Measurements from ENCODE around the gene PDE11A.

Gene PDE11A

DNA sequence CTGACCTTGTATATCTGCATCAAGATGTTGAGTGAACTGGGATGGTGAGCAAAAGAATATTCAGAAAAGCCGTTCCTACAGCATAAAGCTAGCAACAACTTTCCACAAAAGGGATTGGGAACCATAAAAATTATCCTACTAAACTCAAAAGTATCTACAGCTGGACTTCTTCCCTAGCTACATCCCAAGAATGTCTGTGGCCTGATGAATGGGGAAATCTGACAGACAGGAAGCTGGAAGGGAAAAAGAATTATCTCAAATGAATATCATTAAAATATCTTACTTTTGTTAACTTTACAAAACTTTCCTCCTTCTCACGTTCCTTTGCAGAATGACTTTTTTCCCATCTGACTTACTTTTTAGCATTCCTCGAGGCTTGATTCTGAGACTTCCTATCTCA is 150.9 kb downstream of the PDE11A start:
- no peak for DNase-seq (ENCODE audit: low spot score)

DNA sequence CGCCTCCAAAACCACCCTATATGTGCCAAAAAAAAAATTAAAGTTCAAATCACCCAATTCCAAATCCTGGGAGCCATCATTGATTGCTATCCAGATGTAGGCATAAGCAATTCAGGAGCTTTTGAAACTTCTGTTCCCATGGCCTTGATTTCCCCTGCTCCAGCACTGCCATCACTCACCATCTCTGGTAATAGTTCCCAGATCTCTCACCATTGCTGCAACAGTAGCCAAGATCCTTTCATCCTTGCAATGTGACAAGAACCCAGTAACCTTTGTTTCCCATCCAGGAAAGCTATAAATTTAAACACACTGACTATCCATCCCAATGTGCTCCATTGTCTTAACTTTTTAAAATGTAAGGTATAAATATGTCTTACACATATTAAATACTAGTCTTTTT is 155.4 kb downstream of the PDE11A start:
- no peak for DNase-seq (ENCODE audit: low spot score)

DNA sequence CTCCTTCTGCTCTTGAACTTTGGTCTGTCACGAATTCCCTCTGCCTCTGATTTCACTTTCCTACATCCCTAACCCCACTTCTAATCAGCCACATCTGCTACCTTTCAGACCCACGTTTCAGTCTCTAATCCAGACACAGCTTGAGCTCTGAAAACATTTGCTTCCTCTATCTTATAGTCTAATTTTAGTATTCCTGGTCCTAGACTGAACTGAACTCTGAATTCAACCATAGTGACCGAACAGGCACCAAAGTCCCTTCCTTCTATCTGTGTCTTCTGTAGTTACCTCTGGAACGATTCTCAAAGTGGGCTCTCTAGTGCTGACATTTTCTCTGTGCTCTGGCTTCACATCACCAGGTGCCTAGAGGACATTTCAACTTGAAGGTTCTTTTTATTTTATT is 156.2 kb downstream of the PDE11A start:
- DNase-seq (ENCODE audit: low spot score) = no peak

DNA sequence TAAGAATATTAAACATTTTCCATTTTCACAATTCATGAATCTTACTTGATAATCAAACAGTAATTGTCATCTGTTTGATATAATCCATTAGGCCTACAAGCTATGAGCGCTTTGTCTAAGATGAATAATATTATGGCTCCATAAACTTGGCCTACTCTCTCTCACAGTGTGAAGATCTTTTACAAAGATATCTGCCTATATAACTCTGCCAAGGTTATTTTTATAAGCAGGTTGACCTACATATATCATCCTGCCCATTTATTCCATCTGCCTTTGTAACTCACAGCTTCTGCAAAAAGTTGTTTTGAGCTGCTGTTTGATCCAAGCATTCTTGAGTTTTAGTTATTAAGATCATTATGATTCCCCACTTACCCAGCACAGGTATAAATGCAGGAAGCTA is 158.3 kb downstream of the PDE11A start:
- no peak for DNase-seq (ENCODE audit: low spot score)

DNA sequence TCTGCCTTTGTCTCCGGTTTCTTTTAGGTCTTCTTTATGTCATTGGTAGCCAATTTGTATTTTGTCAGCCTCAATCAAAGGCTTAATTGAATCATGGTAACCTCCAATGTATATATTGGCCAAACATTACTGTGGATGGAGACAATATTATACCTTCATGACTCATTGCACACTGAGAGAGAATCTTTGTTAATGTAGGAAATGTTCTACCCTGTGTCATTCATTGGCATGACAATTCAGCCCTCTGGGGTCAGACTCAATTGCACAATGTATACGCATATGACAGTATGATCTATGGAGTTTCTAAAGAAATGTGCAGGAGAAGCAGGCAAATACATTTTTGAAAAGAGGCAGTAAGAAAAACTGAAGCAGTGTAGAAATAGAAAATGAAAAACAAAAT is 162.6 kb downstream of the PDE11A start:
- DNase-seq (ENCODE audit: low spot score) = no peak

DNA sequence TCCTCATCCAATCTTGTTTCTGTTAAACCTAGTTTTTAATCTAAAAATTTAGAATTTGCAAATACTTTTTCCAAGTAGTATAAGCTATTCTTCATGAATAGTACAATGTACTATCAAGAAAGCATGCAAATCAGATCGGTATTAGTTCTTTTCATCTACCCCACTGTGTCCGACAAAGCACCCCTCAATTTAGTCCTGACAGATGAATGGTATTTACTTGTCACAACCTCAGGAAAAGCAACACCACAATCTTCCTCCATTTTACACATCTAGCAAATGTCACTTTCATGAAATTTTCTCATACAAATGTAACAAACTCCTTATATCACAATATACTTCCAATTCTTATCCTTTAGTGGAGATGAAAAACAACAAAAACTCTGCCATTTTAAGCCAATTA is 163.8 kb downstream of the PDE11A start:
- no peak for DNase-seq (ENCODE audit: low spot score)

DNA sequence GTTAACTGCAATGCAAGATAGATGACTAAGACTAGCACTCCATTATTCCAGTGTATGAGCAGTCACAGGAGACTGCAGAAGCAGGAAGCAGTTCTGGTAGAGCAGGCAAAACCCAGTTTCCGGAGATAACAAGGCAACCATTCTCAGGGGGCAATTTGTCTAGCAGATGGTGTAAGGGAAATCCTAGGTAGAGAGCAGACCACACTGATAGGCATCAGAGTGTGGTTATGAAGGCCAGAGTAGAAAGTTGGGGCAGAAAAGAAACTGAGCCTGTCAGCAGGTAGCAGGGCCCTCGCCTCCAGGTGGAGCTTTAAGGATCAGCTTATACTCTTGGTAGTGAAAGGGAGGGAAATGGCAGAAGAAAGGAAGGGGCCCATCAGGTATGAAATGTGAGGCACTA is 164.4 kb downstream of the PDE11A start:
- DNase-seq (ENCODE audit: low spot score) = no peak

DNA sequence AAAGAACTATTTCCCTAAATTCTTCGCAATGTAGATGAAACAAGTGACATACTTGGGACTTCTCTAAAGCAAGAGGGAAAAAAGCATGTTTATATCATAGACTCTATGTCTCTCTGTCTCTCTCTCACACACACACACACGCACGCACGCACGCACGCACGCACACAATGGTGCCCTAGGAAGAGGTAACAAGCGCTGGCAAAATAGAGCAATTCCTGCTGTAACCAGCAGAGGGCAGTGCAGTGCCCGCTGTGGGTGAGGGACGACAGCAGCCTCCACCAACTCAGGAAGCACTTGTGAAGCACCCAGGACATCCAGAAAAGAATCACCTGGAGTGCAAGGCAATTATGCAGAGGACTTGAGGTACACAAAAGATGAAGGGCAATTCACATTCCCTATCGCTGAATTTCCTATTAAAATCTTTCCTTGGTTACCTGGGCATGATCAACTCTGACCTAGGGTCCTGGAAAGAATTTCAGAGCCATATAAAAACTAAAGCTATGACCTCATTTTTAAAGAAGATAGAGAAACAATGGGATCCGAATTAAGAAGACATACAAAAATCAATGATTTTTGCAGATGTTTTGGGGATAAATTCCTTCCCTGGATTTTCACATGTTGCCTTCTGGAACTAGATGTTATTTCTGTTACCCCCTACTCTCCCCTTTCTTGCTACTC is 166.4 kb downstream of the PDE11A start:
- peak; percentile 54 for DNase-seq (ENCODE audit: low spot score)

DNA sequence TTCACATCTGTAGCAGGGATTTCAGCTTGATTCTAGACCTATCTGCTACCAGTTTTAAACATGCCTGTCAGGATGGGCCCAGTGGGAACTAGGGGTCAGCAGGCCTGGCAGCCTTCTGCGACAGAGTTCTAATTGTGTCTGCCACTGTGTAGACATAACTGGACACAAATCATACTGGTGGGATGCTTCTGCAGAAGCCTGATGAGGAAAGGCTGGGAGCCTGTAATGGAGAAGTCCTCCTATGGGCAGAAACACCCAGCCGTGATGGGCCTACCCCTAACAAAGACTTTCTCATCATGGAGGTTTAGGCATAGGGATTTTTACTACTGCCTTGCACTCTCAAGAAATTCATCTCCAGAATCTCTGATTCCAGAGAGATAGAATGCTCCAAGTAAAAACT is 166.9 kb downstream of the PDE11A start:
- no peak for DNase-seq (ENCODE audit: low spot score)

DNA sequence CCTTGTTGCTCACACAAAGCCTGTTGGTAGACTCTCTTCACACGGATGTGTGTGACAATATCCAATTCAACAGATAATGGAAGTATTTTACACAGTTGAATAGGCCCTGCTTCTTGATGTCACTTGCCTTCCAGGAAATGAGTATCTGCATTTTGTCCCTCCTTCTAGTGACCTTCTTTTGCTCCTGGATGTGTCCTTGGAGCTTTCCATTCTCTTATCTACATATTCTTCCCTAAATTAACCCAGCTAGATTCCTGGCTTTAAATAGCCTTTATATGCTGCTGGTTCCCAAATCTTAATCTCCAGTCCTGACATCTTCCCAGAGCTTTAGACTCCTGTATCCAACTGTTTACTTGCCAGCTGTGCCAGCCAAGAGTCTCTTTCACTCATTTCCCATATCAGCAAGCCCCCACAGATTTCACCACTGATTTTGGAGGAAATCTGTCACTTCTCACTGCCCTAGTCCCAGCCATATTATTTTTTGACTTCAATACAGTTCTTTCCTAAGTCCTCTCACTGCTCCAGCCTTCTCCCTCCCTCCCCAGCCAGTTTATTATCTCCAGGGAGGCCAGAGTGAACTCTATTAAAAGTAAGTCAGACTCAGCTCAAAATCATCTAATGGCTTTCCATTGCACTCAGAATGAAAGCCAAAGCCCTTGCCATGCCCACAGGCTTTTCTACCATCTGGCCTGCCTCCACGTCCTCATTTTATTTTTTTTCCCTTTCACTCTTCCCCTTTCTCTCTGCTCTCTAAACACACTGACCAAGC is 170.0 kb downstream of the PDE11A start:
- DNase-seq (ENCODE audit: low spot score) = no peak

DNA sequence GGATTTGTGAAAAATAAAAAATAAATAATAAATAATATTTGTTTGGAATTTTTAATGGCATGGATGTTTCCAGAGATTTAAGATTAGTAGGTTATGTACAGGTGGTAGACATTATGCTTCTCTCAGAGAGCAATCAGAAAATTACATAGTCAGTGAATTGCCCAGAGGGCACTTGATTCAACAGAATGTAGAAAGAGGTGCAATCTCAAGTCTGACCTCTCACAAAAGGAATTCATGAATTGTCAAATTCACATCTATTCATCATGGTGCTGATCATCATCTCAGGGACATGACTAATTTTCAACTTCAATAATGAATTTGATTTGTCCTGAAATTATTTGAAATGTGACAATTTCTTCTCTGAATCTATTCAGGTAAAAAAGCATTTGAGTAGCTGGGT is 172.5 kb downstream of the PDE11A start:
- DNase-seq (ENCODE audit: low spot score) = no peak

DNA sequence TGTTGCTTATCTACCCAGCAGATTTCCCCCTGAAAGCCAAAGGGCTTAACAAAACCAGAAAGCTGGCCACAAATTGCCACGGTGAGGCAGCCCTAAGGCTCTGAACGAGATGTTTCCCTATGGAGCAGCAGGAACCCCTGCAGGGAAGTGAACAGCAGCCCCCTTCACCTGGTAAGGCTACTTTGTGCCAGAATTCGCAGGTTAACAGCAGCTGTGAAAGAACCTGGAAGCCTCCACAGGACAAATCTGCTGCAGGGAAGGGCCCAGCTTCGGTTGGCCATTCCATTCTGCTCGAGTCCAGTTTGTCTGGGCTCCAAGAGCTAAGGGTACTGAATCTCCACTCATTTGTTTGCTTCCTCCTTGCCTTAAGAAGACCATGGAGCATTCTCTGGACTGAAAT is 175.3 kb downstream of the PDE11A start:
- no peak for DNase-seq (ENCODE audit: low spot score)

DNA sequence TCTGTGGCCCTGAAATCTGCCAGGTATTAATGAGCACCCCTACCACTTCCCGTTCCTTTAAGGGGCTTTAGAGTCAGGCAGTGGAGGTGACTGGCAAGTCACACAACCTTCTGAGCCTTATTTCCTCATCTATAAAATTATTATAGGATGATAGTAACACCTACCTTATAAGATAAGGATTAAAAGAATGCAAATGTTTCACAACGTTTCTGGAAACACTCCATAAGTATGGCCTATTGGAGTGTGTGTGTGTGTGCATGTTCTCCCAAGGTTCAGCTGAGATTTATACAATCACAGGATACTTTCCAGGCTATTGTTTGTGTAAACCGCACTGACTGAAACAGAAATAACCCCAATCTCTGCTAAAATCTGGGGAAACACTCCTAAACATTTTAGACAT is 176.0 kb downstream of the PDE11A start:
- DNase-seq (ENCODE audit: low spot score) = no peak

DNA sequence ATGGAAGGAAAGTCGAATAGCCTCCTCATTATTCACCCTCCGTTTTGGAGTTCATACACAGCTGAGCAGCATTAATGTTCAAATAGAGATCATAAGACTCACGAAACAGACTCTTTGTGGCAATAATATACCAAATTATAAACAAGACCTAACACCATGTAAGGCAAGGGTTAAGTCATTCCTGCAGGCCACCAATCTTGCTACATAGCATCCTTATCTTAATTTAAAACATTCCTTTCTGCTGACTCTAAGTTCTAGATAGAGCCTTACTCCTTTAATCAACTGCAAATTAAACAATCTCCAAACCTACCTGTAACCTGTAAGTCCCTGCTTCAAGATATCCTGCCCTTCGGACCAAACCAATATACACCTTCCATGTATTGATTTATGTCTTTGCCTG is 178.0 kb downstream of the PDE11A start:
- DNase-seq (ENCODE audit: low spot score) = no peak

DNA sequence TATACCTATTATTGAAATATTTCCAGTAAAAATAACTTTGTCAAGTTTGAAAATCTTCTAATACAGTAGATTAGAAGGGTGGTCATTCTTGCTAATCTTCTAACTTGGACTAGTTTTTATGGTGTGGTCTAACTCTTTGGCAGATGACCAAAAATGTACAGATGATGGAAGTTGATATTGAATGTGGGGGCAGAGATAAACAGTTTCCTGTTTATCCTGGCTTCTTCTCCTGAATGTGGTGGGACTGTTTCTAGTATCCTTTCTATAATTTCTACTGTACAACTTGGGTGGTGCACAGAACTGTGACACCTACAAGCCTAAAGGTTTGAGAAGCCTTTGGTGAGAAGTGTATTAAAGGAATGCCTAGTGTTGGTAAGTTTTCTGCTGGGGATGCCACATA is 178.7 kb downstream of the PDE11A start:
- DNase-seq (ENCODE audit: low spot score) = no peak

DNA sequence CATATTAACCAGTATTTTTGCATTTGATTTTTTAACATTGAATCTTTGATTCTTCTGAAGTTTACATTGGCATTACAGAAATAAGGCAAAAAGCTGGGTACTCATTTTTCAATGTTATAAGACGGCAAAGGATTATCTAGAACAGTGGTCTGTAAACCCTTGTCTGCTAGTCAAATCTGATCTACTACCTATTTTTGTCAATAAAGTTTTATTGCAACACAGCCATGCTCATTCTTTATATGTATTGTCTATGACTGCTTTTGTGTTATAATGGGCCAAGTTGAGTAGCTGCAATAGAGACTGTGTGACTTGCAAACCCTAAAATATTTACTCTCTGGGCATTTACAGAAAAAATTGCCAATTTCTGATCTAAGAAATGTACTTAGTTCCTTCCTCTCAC is 181.0 kb downstream of the PDE11A start:
- no peak for DNase-seq (ENCODE audit: low spot score)

DNA sequence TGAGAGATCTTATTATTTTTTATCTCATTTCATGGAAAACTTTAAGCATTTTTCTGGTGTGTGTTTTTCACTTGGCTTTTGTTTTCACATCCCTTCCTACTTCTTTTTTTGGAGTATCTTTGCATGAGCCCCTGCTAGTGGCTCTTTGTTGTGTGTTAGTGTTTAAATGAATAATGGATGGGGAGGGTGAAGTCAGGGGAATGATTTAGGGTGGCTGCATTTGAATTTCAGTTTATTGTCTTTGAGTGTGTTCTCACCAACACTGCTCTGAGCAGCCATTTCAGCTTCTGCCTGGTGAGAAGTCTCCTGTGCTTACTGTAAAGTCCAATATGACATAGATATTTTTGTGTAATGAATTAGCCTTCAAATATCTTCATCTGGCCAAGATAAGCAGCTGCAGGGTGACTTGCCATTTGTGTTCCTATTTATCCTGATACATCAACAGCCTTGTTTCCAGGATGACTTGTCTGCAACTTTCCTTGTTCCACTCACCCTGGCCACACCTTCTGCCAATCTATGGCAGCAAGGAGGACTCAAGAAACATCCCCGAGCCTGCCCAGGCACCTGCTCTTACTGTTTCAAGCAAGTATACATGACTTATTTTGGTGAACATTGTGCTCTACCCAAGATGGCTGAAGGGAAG is 182.6 kb downstream of the PDE11A start:
- DNase-seq (ENCODE audit: low spot score) = no peak

DNA sequence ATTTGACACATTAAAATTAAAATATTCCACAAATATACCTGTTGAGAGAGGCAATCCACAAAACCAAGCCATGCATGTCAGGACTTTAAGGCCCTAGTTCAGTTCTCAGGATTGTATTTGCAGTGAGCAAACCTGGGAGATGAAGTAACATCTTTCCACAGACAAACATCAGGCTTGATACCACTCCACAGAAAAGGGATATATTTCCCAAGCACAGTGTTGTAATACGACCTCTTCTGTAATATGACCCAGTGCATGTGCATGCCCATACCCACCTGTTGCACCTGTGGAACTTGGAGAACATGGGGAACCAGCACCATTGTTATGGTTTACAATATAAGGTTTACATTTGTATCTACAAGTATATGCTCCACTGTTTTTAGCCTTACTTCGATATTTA is 184.0 kb downstream of the PDE11A start:
- no peak for DNase-seq (ENCODE audit: low spot score)

DNA sequence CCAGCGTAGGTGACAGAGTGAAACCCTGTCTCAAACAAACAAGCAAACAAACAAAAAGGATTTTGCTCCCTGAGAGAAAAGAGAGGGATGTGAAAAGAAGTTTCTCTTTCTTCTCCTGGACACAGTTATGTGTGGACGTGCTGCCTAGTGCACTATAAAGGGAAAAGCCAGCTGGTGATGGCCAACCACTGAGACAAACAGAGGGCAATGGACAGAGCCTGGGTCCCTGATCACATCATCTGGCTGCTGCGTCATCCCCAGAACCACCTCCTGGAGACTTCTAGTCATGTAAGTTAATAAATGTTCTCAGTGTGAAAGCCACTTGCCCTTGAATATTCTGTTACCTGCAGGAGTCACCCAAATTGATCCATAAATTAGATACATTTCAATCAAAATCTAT is 184.9 kb downstream of the PDE11A start:
- DNase-seq (ENCODE audit: low spot score) = no peak

DNA sequence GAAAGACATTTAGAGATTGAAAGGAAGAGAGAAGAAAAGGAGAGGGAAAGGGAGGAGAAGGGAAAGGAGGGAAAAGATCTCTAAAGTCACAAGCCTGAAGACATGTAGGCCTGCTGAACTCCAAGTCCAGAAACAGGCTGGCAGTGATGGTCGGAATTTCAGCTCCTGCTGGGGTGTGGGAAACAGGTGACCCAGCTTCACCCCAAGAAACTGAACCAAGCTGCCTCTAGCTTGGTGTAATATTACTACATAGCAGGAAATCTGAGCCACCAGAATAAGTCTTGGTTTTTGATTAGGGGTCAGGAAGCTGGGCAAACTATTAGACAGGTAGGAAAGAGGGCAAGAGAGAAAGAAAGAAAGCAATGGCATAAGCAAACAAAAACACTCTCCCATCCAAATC is 185.8 kb downstream of the PDE11A start:
- no peak for DNase-seq (ENCODE audit: low spot score)

DNA sequence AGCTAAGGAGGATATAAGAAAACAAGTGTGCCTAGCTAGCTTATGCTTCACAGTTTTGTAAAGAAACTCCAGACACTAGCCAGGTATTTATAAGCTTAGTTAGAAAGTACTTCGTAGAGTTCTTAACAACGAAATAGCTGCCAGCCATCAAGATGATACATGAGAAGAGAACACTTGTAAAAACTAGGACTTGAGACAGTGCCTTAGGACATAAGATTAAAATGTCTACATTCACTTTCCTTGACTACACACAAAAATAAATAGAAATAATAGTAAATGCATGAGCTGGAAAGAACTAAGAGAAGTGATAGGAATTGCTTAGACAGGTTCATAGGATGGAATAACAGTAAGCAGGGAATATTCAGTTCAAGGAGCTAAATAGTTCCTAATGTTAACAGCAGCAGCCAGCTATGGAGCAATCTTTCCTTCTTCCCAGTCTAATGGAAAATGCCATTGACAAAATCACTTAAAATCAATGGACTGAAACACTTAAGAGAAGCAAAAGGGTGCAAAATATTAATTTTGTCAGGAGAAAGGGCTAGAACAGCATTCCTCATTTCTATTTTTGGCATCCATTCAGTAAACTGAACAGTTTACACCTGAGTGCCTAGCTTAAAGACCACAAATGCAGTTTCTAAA is 186.6 kb downstream of the PDE11A start:
- DNase-seq (ENCODE audit: low spot score) = no peak

DNA sequence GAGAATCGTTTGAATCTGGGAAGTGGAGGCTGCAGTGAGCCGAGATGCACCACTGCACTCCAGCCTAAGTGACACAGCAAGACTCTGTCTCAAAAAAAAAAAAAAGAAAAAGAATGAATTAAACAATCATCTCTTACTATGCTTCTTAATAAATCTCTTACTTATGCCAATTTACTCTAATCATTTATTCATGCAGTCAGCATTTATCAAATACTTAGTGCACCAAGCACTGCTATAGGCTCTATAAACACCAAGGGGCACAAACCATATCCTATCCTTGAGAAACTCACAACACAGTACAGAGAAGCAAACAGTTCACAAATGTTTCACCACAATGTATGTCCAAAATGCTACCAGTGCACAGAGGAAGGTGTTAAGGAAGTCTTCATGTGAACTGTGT is 189.4 kb downstream of the PDE11A start:
- DNase-seq (ENCODE audit: low spot score) = no peak

DNA sequence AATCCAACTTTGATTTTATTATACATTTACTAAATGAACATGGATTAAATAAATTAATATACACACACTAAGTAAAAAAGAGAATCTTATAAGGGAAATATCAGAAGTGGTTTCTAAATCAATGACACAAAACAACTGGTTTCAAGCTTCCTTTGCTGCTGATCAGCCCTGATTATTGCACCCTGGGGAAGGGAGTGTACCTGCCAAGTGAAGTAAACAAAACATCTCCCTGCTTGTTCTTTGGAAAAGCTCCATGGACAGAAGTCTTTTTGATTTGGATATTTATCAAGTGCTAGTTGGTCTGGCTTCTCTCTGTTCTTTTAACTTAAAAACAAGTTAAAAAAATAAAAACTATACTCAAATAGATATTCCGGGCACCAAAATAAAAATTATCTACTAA is 190.1 kb downstream of the PDE11A start:
- no peak for DNase-seq (ENCODE audit: low spot score)
